Retinal pigment epithelial cell (primary cell): Measurements from ENCODE around the gene YEATS2.

Experiments
- DNase-seq: peaks from one replicate; pipeline ENCODE4 v3.0.0-alpha.2; 2010; ENCODE audit warnings: low read depth
- H3K4me3 ChIP-seq: 2 replicates; pipeline ENCODE4 v1.5.1; 2011; ENCODE audit warnings: mild to moderate bottlenecking, low read length, control low read depth, moderate library complexity
- TF ChIP-seq, protein P1 (sequence below): conservative IDR thresholded peaks from 2 replicates; pipeline ENCODE4 v1.5.1; 2011; ENCODE audit warnings: low read depth, low read length, control low read depth, inconsistent platforms

The YEATS2 gene

DNA sequence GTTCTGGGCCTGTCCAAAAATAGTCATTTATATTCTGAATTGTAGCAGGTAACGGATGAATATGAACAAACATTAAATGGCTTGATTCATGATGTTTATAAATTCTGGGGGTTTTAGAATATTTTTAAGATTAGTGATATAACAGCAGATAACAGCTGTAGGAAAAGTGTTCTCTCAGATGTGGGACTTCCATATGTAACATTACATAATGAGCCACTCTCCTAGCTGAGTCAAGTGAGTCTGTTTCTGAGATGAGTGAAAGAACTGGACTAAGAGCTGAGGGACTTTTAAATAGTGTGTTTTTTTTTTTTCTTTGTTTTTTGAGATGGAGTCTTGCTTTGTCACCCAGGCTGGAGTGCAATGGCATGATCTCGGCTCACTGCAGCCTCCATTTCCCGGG lies 13.9 kb downstream of the YEATS2 start:
- no peak overlapping the region for H3K4me3 ChIP-seq
- DNase-seq: no peak
- TF ChIP-seq, protein P1, sequence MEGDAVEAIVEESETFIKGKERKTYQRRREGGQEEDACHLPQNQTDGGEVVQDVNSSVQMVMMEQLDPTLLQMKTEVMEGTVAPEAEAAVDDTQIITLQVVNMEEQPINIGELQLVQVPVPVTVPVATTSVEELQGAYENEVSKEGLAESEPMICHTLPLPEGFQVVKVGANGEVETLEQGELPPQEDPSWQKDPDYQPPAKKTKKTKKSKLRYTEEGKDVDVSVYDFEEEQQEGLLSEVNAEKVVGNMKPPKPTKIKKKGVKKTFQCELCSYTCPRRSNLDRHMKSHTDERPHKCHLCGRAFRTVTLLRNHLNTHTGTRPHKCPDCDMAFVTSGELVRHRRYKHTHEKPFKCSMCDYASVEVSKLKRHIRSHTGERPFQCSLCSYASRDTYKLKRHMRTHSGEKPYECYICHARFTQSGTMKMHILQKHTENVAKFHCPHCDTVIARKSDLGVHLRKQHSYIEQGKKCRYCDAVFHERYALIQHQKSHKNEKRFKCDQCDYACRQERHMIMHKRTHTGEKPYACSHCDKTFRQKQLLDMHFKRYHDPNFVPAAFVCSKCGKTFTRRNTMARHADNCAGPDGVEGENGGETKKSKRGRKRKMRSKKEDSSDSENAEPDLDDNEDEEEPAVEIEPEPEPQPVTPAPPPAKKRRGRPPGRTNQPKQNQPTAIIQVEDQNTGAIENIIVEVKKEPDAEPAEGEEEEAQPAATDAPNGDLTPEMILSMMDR: no peak

DNA sequence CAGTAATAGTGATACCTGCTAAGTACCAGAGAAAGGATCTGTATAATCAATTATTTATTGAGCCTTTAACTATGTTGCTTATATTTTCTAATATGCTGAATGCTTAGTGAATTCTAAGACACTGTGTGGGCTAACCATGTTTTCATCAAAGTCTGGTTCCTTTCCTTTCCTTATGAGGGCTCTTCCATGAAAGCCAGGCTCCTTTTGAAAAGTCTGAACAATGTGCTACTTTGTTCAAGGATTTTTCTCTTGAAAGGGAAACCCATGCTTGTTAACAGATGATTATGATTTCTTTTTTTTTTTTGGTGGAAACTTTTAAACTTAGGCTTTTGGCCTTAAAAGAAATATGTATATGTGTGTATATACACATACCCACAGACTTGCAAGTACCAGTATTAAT lies 17.0 kb downstream of the YEATS2 start:
- TF ChIP-seq, protein P1: no peak
- no peak overlapping the region for H3K4me3 ChIP-seq
- no peak for DNase-seq

GRCh38 chr3:183718012-183718411 lies 20.4 kb downstream of the YEATS2 start:
- no peak overlapping the region for H3K4me3 ChIP-seq
- TF ChIP-seq, protein P1: no peak
- no peak for DNase-seq

DNA sequence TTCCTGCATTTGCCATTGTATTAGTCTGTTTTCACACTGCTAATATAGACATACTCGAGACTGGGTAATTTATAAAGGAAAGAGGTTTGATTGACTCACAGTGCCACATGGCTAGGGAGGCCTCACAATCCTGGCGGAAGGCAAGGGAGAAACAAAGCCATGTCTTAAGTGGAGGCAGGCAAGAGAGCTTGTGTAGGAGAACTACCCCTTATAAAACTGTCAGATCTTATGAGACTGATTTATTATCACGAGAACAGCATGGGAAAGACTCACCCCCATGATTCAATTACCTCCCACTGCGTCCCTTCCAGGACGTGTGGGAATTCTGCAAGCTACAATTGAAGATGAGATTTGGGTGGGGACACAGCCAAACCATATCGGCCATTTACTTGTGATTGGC lies 27.8 kb downstream of the YEATS2 start:
- no peak overlapping the region for H3K4me3 ChIP-seq
- no peak for DNase-seq
- TF ChIP-seq, protein P1: no peak

GRCh38 chr3:183728204-183728603 lies 30.6 kb downstream of the YEATS2 start:
- TF ChIP-seq, protein P1: no peak
- H3K4me3 ChIP-seq: no peak overlapping the region
- DNase-seq: no peak

DNA sequence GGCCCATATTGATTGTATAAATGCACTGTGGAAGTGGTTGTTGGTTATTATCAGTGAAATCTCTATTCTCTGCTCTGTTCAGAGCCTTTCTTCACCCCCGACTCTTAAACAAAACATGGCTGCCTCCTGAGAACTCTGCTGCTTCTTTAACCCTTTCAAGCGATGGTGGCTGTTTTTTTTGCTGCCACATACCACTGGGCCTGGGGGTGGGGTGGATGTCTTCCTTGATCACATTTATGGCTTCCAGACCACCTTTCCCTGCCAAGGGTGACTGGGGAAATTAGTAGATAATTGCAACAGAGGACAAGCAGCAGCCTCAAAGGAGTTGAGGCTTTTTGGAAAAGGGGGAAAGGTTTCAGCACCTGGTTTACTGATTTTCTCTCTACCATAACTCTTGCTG lies 32.8 kb downstream of the YEATS2 start:
- no peak overlapping the region for H3K4me3 ChIP-seq
- TF ChIP-seq, protein P1: no peak
- no peak for DNase-seq

GRCh38 chr3:183731611-183732010 lies 34.0 kb downstream of the YEATS2 start:
- no peak for DNase-seq
- no peak overlapping the region for H3K4me3 ChIP-seq
- TF ChIP-seq, protein P1: no peak
